ENCODE measurements around the gene HINT1. TPM values are rescaled to one million over a fixed set of nuclear protein-coding genes. Genes with fewer than 3 reads are reported as not detected.

Gene HINT1
- total and polyA plus RNA-seq, 2 experiments from 2014 or later, result 268 to 463 TPM

- no peaks in the 10 kb centered on the region for H3K4me1 ChIP-seq (ENCODE audit: insufficient read depth)
- H3K27ac ChIP-seq, result no peak overlapping the region
- no peak overlapping the region for H3K4me3 ChIP-seq
- no peak overlapping the region for H2AFZ ChIP-seq
- no peak overlapping the region for H3K4me2 ChIP-seq
- H4K20me1 ChIP-seq (ENCODE audit: insufficient read depth, poor library complexity, severe bottlenecking), result no peaks in the 10 kb centered on the region
- H3K36me3 ChIP-seq (replicated peaks; ENCODE audit: insufficient read depth, low read depth), result no peaks in the 10 kb centered on the region
- H3K79me2 ChIP-seq, result no peaks in the 10 kb centered on the region
- TF ChIP-seq CTCF (IDR thresholded peaks at IDR 0.05; ENCODE audit: poor library complexity), result no peak
- TF ChIP-seq EZH2phosphoT487 (IDR thresholded peaks at IDR 0.05; ENCODE audit: low read depth, severe bottlenecking, unreplicated experiment), result no peak
- TF ChIP-seq EZH2 (IDR thresholded peaks at IDR 0.05; ENCODE audit: borderline replicate concordance), result no peak
- no peaks in the 10 kb centered on the region for H3K27me3 ChIP-seq
- no peak for DNase-seq (ENCODE audit: low spot score)
- H3K9me2 ChIP-seq (replicated peaks; ENCODE audit: insufficient read depth), result no peaks in the 10 kb centered on the region
- no peaks in the 10 kb centered on the region for H3K9me3 ChIP-seq (ENCODE audit: low read depth)
- WGBS (ENCODE audit: low lambda C conversion rate, missing lambda C conversion rate), result 54% methylated on average over 2 of the region's 2 CpGs
These were observed 16.2 kb downstream of the HINT1 start for GRCh38 chr5:131148835-131149234.

DNA sequence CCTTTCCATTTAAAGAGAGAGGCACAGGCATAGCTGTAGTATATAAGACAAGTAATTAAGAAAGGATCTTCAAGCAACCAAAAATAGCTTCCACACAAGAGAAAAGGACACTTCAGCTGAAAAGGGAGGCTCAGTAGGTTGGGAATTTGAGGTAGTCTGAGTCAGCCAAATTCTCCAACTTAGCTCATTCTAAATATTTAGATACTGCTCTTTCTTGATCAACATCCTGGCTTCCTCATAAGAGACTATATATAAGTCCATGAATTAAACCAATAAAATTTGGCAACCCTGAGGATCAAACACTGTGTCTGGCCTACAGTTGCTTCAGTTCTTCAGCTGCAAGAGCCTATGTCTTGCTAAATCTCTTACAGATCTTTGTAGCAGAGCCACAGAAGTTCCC lies 17.8 kb downstream of the HINT1 start:
- no peak overlapping the region for H3K27ac ChIP-seq

GRCh38 chr5:131142970-131143617 lies 22.0 kb downstream of the HINT1 start:
- Histone ChIP-seq H2AFZ (no peak overlapping the region), H3K4me1 (ENCODE audit: insufficient read depth) (no peaks in the 10 kb centered on the region), H3K79me2 (no peaks in the 10 kb centered on the region), H4K20me1 (ENCODE audit: insufficient read depth, poor library complexity, severe bottlenecking) (no peaks in the 10 kb centered on the region), H3K9me2 (replicated peaks; ENCODE audit: insufficient read depth) (no peaks in the 10 kb centered on the region), H3K27ac (no peak overlapping the region), H3K4me3 (no peak overlapping the region), H3K9me3 (ENCODE audit: low read depth) (no peaks in the 10 kb centered on the region), H3K4me2 (no peak overlapping the region), H3K36me3 (replicated peaks; ENCODE audit: insufficient read depth, low read depth) (no peaks in the 10 kb centered on the region), H3K27me3 (no peaks in the 10 kb centered on the region)
- TF ChIP-seq CTCF (IDR thresholded peaks at IDR 0.05; ENCODE audit: poor library complexity) (no peak), EZH2 (IDR thresholded peaks at IDR 0.05; ENCODE audit: borderline replicate concordance) (no peak), EZH2phosphoT487 (IDR thresholded peaks at IDR 0.05; ENCODE audit: low read depth, severe bottlenecking, unreplicated experiment) (no peak)
- WGBS (ENCODE audit: low lambda C conversion rate, missing lambda C conversion rate), result 70% methylated on average over 3 of the region's 3 CpGs
- no peak for DNase-seq (ENCODE audit: low spot score)

More for the DNA sequence above, 17.8 kb downstream of the HINT1 start:
- no peaks in the 10 kb centered on the region for H3K9me3 ChIP-seq (ENCODE audit: low read depth)
- no peaks in the 10 kb centered on the region for H3K4me1 ChIP-seq (ENCODE audit: insufficient read depth)
- H2AFZ ChIP-seq, result no peak overlapping the region
- TF ChIP-seq EZH2 (IDR thresholded peaks at IDR 0.05; ENCODE audit: borderline replicate concordance) (no peak), EZH2phosphoT487 (IDR thresholded peaks at IDR 0.05; ENCODE audit: low read depth, severe bottlenecking, unreplicated experiment) (no peak), CTCF (IDR thresholded peaks at IDR 0.05; ENCODE audit: poor library complexity) (no peak)
- H3K4me2 ChIP-seq, result no peak overlapping the region
- no peaks in the 10 kb centered on the region for H3K9me2 ChIP-seq (replicated peaks; ENCODE audit: insufficient read depth)
- H3K4me3 ChIP-seq, result no peak overlapping the region
- H4K20me1 ChIP-seq (ENCODE audit: insufficient read depth, poor library complexity, severe bottlenecking), result no peaks in the 10 kb centered on the region
- H3K36me3 ChIP-seq (replicated peaks; ENCODE audit: insufficient read depth, low read depth), result no peaks in the 10 kb centered on the region
- H3K27me3 ChIP-seq, result no peaks in the 10 kb centered on the region
- H3K79me2 ChIP-seq, result no peaks in the 10 kb centered on the region
- DNase-seq (ENCODE audit: low spot score), result no peak

Data from hepatocyte (in vitro differentiated cells).